B cell (primary cell): ENCODE results near the gene MFN2.
A peak's percentile ranks its signal among the peaks of the same experiment; 100 is the strongest.

Experiments used
- EZH2 ChIP-seq: IDR thresholded peaks from 2 replicates; pipeline ENCODE4 v1.6.1; 2012; ENCODE audit warnings: borderline replicate concordance, low read depth, mild to moderate bottlenecking, moderate library complexity, low read length; ENCODE audit not compliant: insufficient read depth, poor library complexity, severe bottlenecking
- TF ChIP-seq, protein P1 (sequence below): fragments of 200-600 bp; IDR thresholded peaks from one replicate; pipeline ENCODE4 v1.8.0; 2022; ENCODE audit warnings: antibody characterized with exemption, mild to moderate bottlenecking

DNA sequence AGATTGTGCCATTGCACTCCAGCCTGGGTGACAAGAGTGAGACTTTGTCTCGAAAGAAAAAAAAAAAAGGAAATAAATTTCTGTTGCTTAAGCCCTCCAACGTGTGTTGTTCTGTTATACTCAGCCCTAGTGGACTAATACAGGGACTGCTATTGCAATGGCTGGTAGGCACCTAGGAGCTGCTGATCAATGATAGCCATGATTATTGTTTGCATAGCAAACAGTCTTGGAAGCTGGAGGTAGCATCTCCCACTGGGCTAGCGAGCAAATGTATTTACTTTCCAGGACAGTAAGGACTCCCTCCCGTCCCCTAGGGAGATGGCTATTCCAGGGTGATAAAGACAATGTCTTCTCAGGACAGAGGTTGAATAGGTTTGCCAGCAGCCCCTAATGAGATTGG lies 69.4 kb downstream of the MFN2 start:
- TF ChIP-seq, protein P1, sequence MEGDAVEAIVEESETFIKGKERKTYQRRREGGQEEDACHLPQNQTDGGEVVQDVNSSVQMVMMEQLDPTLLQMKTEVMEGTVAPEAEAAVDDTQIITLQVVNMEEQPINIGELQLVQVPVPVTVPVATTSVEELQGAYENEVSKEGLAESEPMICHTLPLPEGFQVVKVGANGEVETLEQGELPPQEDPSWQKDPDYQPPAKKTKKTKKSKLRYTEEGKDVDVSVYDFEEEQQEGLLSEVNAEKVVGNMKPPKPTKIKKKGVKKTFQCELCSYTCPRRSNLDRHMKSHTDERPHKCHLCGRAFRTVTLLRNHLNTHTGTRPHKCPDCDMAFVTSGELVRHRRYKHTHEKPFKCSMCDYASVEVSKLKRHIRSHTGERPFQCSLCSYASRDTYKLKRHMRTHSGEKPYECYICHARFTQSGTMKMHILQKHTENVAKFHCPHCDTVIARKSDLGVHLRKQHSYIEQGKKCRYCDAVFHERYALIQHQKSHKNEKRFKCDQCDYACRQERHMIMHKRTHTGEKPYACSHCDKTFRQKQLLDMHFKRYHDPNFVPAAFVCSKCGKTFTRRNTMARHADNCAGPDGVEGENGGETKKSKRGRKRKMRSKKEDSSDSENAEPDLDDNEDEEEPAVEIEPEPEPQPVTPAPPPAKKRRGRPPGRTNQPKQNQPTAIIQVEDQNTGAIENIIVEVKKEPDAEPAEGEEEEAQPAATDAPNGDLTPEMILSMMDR = peak; percentile 20
- no peak for TF ChIP-seq EZH2
